ENCODE results near the gene PARP4. TPM values are rescaled to one million over a fixed set of nuclear protein-coding genes. Genes with fewer than 3 reads are reported as not detected.
"Not testable (repeated sequence)": the region's sequence is repeated elsewhere in the genome, so short reads cannot be mapped to it uniquely, and the experiment has no call there.

The PARP4 gene
- total and polyA plus RNA-seq, 2 donors (not counting 3 experiments of a cell fraction or from before 2014, with no cell fraction given): 37.1 to 71.7 TPM

GRCh38 chr13:24491845-24492244 lies 20.7 kb downstream of the PARP4 start:
- H3K9ac ChIP-seq (replicated peaks; ENCODE audit: extremely low read depth, insufficient read depth, low read length): no peak overlapping the region
- DNase-seq (ENCODE audit: low read depth, low spot score): peak; percentile 54
- no peak for TF ChIP-seq MAX (IDR thresholded peaks at IDR 0.05; ENCODE audit: insufficient read depth, insufficient read length)
- TF ChIP-seq CTCF (IDR thresholded peaks at IDR 0.05; ENCODE audit: extremely low read depth in 1 of 2, insufficient read depth in 1 of 2, low read depth in 1 of 2, low read length in 2 of 2): peak; percentile 13 to 23
- H3K9me3 ChIP-seq (replicated peaks; ENCODE audit: control insufficient read depth, insufficient read depth, low read length): no peaks in the 10 kb centered on the region
- no peak overlapping the region for H3K27ac ChIP-seq (ENCODE audit: insufficient read depth, low read depth, low read length)
- peaks cover 20 to 21% of the 10 kb centered on the region in 2 experiments for H3K36me3 ChIP-seq (ENCODE audit: control insufficient read depth in 2 of 2, extremely low read depth in 1 of 2, insufficient read depth in 2 of 2, low read length in 2 of 2)
- no peak for FAIRE-seq
- no peaks in the 10 kb centered on the region for H3K27me3 ChIP-seq (ENCODE audit: control insufficient read depth in 2 of 2, insufficient read depth in 2 of 2, low read length in 2 of 2)
- dilution Hi-C loops (cut with MboI; ENCODE audit: extremely low pct_ligation_motif_present, low sequenced_read_pairs) (no loop called here), intact Hi-C loops (cut with micrococcal nuclease) (loop anchor here (2.0 kb wide), 1 partner anchor 63 kb away; no protein-coding TSS in a partner anchor)
- BruUV-seq (replicated peaks): no TSS peak
- H3K9me1 ChIP-seq (replicated peaks; ENCODE audit: control insufficient read depth, extremely low read depth, insufficient read depth, low read length): no peaks in the 10 kb centered on the region
- H4K20me1 ChIP-seq (replicated peaks; ENCODE audit: control insufficient read depth, extremely low read depth, insufficient read depth, low read length): no peaks in the 10 kb centered on the region
- no peak overlapping the region for H3K4me2 ChIP-seq (ENCODE audit: insufficient read depth, low read length)
- ChIA-PET CTCF (no interaction called here), POLR2A (no interaction called here)
- H3K4me1 ChIP-seq (ENCODE audit: control insufficient read depth, extremely low read depth, insufficient read depth, low read length): no peaks in the 10 kb centered on the region
- no peaks in the 10 kb centered on the region for H3K79me2 ChIP-seq (ENCODE audit: control insufficient read depth, insufficient read depth, low read length)
- H3K4me3 ChIP-seq (replicated peaks in 1 of 3; ENCODE audit: insufficient read depth in 1 of 3, low read depth in 1 of 3, low read length in 3 of 3): no peak overlapping the region
- H2AFZ ChIP-seq (ENCODE audit: low read depth, low read length): no peak overlapping the region

GRCh38 chr13:24489721-24490120 lies 22.9 kb downstream of the PARP4 start:
- Histone ChIP-seq H3K36me3 (ENCODE audit: control insufficient read depth in 2 of 2, extremely low read depth in 1 of 2, insufficient read depth in 2 of 2, low read length in 2 of 2) (peaks cover 13 to 21% of the 10 kb centered on the region in 2 experiments), H4K20me1 (replicated peaks; ENCODE audit: control insufficient read depth, extremely low read depth, insufficient read depth, low read length) (no peaks in the 10 kb centered on the region), H2AFZ (ENCODE audit: low read depth, low read length) (no peak overlapping the region), H3K4me1 (ENCODE audit: control insufficient read depth, extremely low read depth, insufficient read depth, low read length) (no peaks in the 10 kb centered on the region), H3K27me3 (ENCODE audit: control insufficient read depth in 2 of 2, insufficient read depth in 2 of 2, low read length in 2 of 2) (no peaks in the 10 kb centered on the region), H3K9me1 (replicated peaks; ENCODE audit: control insufficient read depth, extremely low read depth, insufficient read depth, low read length) (no peaks in the 10 kb centered on the region), H3K9me3 (replicated peaks; ENCODE audit: control insufficient read depth, insufficient read depth, low read length) (no peaks in the 10 kb centered on the region), H3K4me3 (replicated peaks in 1 of 3; ENCODE audit: insufficient read depth in 1 of 3, low read depth in 1 of 3, low read length in 3 of 3) (no peak overlapping the region), H3K27ac (ENCODE audit: insufficient read depth, low read depth, low read length) (no peak overlapping the region), H3K79me2 (ENCODE audit: control insufficient read depth, insufficient read depth, low read length) (no peaks in the 10 kb centered on the region), H3K4me2 (ENCODE audit: insufficient read depth, low read length) (no peak overlapping the region), H3K9ac (replicated peaks; ENCODE audit: extremely low read depth, insufficient read depth, low read length) (no peak overlapping the region)
- ChIA-PET CTCF (no interaction called here), POLR2A (no interaction called here)
- TF ChIP-seq FOS (IDR thresholded peaks at IDR 0.05; ENCODE audit: borderline replicate concordance, insufficient read depth, low read length): no peak
- TF ChIP-seq MYC (IDR thresholded peaks at IDR 0.05; ENCODE audit: low read depth, low read length): no peak
- TF ChIP-seq MAX (IDR thresholded peaks at IDR 0.05; ENCODE audit: insufficient read depth, insufficient read length): no peak
- no TSS peak for BruUV-seq (replicated peaks)
- intact Hi-C loops (cut with micrococcal nuclease): no loop called here
- dilution Hi-C loops (cut with MboI; ENCODE audit: extremely low pct_ligation_motif_present, low sequenced_read_pairs): no loop called here
- DNase-seq (ENCODE audit: low read depth, low spot score): no peak
- no peak for FAIRE-seq

GRCh38 chr13:24488092-24488491 lies 24.5 kb downstream of the PARP4 start:
- H3K4me2 ChIP-seq (ENCODE audit: insufficient read depth, low read length); H3K27ac ChIP-seq (ENCODE audit: insufficient read depth, low read depth, low read length); H3K4me1 ChIP-seq (ENCODE audit: control insufficient read depth, extremely low read depth, insufficient read depth, low read length); H3K9ac ChIP-seq (replicated peaks; ENCODE audit: extremely low read depth, insufficient read depth, low read length); H4K20me1 ChIP-seq (replicated peaks; ENCODE audit: control insufficient read depth, extremely low read depth, insufficient read depth, low read length); H3K4me3 ChIP-seq (replicated peaks in 1 of 3; ENCODE audit: insufficient read depth in 1 of 3, low read depth in 1 of 3, low read length in 3 of 3); CTCF ChIA-PET; H2AFZ ChIP-seq (ENCODE audit: low read depth, low read length); FAIRE-seq; BruUV-seq (replicated peaks); H3K79me2 ChIP-seq (ENCODE audit: control insufficient read depth, insufficient read depth, low read length); H3K27me3 ChIP-seq (ENCODE audit: control insufficient read depth in 2 of 2, insufficient read depth in 2 of 2, low read length in 2 of 2); dilution Hi-C loops (cut with MboI; ENCODE audit: extremely low pct_ligation_motif_present, low sequenced_read_pairs); H3K9me1 ChIP-seq (replicated peaks; ENCODE audit: control insufficient read depth, extremely low read depth, insufficient read depth, low read length); DNase-seq (ENCODE audit: low read depth, low spot score); POLR2A ChIA-PET; intact Hi-C loops (cut with micrococcal nuclease); H3K9me3 ChIP-seq (replicated peaks; ENCODE audit: control insufficient read depth, insufficient read depth, low read length): not testable (repeated sequence)
- H3K36me3 ChIP-seq (ENCODE audit: control insufficient read depth in 2 of 2, extremely low read depth in 1 of 2, insufficient read depth in 2 of 2, low read length in 2 of 2): peaks cover 12 to 17% of the 10 kb centered on the region in 2 experiments

All from endothelial cell of umbilical vein (primary cell).